ENCODE measurements around the gene KATNB1. TPM values are rescaled to one million over a fixed set of nuclear protein-coding genes. Genes with fewer than 3 reads are reported as not detected.
A peak's percentile ranks its signal among the peaks of the same experiment; 100 is the strongest.

Gene KATNB1
- total RNA-seq, 1 experiment from 2014 or later = 37.7 TPM

GRCh38 chr16:57764341-57765159 is 29.0 kb downstream of the KATNB1 start:
- no peaks in the 10 kb centered on the region for H3K79me2 ChIP-seq (ENCODE audit: low read length)
- H3F3A ChIP-seq (ENCODE audit: low read length, unreplicated experiment) = no peaks in the 10 kb centered on the region
- H3K27me3 ChIP-seq (ENCODE audit: low read length) = no peaks in the 10 kb centered on the region
- BruUV-seq (replicated peaks) = no TSS peak
- H3K36me3 ChIP-seq (ENCODE audit: low read depth, low read length) = no peaks in the 10 kb centered on the region
- no peaks in the 10 kb centered on the region for H4K20me1 ChIP-seq (ENCODE audit: low read length)
- ChIA-PET CTCF (interaction anchor here (0.7 kb wide), 1 partner anchor 95 kb away, joined by 5 read pairs; no protein-coding TSS in a partner anchor), POLR2A (ENCODE audit: unreplicated experiment) (no interaction called here)
- TF ChIP-seq EZH2 (IDR thresholded peaks at IDR 0.05; ENCODE audit: low read length, unreplicated experiment) = no peak
- TF ChIP-seq CTCF (conservative IDR thresholded peaks at IDR 0.05; ENCODE audit: low read depth, low read length) = no peak
- no peak for TF ChIP-seq EZH2phosphoT487 (IDR thresholded peaks at IDR 0.05; ENCODE audit: borderline replicate concordance, low read length)
- H3K27ac ChIP-seq (ENCODE audit: low read length) = peak overlapping the region; percentile 87
- H3K9me2 ChIP-seq (replicated peaks; ENCODE audit: low read length) = no peaks in the 10 kb centered on the region
- intact Hi-C loops (cut with micrococcal nuclease) = loop anchor here (5.0 kb wide), 1 partner anchor 48 kb away; no protein-coding TSS in a partner anchor
- H3K4me1 ChIP-seq (ENCODE audit: insufficient read depth, low read length) = peaks cover 8% of the 10 kb centered on the region
- H3K9ac ChIP-seq (ENCODE audit: low read length) = peak overlapping the region; percentile 71
- ATAC-seq (peak; percentile 94), DNase-seq (peak; percentile 82)
- H3K4me2 ChIP-seq (ENCODE audit: low read length) = peak overlapping the region; percentile 55
- H3K4me3 ChIP-seq (ENCODE audit: low read length) = no peak overlapping the region
- no peaks in the 10 kb centered on the region for H3K9me3 ChIP-seq (ENCODE audit: low read length)
- 0 out of 2 replicates have a peak overlapping the region, but pooled peaks have one; percentile 16 for H2AFZ ChIP-seq (ENCODE audit: low read length)

GRCh38 chr16:57765160-57765728 is 29.7 kb downstream of the KATNB1 start:
- ChIA-PET POLR2A (ENCODE audit: unreplicated experiment) (no interaction called here), CTCF (no interaction called here)
- Histone ChIP-seq H3K27me3 (ENCODE audit: low read length) (no peaks in the 10 kb centered on the region), H3K9me3 (ENCODE audit: low read length) (no peaks in the 10 kb centered on the region), H3K9ac (ENCODE audit: low read length) (no peak overlapping the region), H3K79me2 (ENCODE audit: low read length) (no peaks in the 10 kb centered on the region), H3K4me3 (ENCODE audit: low read length) (no peak overlapping the region), H3F3A (ENCODE audit: low read length, unreplicated experiment) (no peaks in the 10 kb centered on the region), H3K4me1 (ENCODE audit: insufficient read depth, low read length) (peaks cover 8% of the 10 kb centered on the region), H3K36me3 (ENCODE audit: low read depth, low read length) (no peaks in the 10 kb centered on the region), H2AFZ (ENCODE audit: low read length) (no peak overlapping the region), H3K9me2 (replicated peaks; ENCODE audit: low read length) (no peaks in the 10 kb centered on the region), H3K4me2 (ENCODE audit: low read length) (no peak overlapping the region), H3K27ac (ENCODE audit: low read length) (no peak overlapping the region), H4K20me1 (ENCODE audit: low read length) (no peaks in the 10 kb centered on the region)
- DNase-seq = no peak
- ATAC-seq = no peak
- BruUV-seq (replicated peaks) = no TSS peak
- intact Hi-C loops (cut with micrococcal nuclease) = no loop called here
- TF ChIP-seq CTCF (conservative IDR thresholded peaks at IDR 0.05; ENCODE audit: low read depth, low read length) (no peak), EZH2 (IDR thresholded peaks at IDR 0.05; ENCODE audit: low read length, unreplicated experiment) (no peak), EZH2phosphoT487 (IDR thresholded peaks at IDR 0.05; ENCODE audit: borderline replicate concordance, low read length) (no peak)
